ENCODE measurements around the gene TUBA3D.
"Not testable (repeated sequence)": the region's sequence is repeated elsewhere in the genome, so short reads cannot be mapped to it uniquely, and the experiment has no call there.

Gene TUBA3D

GRCh38 chr2:131516011-131516410 is 40.1 kb downstream of the TUBA3D start:
- no peak for DNase-seq

DNA sequence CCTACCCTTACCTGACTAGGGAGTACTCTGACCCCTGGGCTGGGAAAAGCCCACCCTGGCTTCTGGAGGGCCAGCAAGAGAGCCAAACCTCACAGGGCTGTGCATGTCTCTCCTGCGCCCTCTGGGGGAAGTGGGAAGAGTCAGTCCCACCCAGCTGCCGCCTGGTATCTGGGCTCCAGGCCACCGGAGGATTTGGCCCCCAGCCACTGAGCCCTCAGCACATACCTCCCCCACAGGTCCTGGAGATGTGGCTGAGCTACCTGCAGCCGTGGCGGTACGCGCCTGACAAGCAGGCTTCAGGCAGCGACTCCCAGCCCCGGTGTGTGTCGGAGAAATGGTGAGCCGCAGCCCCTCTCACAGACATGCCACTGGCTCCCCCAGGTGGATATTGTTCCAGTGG is 40.7 kb downstream of the TUBA3D start:
- not testable (repeated sequence) for DNase-seq

DNA sequence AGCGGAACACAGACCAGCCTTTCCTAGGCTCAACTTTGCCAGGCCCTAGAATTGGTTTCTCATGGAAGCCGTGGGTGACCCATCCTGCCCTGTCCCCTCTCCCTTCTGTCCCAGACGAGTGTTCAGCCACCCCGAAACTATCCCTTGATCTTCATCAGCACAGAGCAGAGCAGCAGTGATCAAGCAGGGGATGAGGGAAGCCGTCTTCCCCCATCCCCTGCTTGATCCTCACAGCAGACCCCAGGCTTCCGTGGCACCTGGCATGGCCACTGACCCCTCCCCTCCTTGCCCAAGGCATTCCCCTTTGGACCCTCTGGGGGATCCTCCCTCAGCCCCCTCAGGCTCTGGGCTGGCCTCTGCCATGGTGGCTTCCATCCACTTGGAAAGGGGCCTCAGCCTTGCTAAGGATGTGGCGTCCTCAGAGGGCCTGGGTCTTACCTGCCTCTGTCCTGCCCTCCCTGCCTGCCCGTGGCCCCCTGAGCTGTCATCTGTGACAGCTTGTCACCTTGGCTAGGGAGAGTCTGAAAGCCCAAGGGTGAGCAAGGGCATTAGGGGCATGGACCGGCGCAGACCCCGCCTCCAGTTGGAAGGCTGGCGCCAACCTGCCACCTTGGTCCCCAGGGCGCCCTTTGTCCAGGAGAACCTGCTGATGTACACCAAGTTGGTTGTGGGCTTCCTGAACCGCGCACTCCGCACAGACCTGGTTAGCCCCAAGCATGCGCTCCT is 41.4 kb downstream of the TUBA3D start:
- DNase-seq, result no peak

DNA sequence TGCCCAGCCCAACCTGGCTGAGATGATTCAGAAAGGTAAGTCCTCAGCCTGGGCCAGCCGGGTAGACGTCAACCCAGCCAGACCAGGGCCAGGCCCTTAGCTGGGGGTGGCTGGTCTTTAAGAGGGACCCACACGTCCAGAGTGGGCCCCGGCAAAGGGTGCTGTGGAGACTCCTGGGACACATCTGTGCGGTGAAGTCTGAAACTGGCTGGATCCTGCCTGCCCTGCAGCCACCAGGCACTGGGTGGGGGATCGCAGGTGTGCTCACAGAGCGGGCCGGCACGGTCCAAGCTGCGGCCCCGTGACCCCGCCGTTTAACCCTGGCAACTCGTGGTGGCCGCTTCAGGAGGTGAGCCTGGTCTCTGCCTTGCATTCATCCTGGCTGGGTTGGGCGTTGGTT is 41.9 kb downstream of the TUBA3D start:
- not testable (repeated sequence) for DNase-seq

DNA sequence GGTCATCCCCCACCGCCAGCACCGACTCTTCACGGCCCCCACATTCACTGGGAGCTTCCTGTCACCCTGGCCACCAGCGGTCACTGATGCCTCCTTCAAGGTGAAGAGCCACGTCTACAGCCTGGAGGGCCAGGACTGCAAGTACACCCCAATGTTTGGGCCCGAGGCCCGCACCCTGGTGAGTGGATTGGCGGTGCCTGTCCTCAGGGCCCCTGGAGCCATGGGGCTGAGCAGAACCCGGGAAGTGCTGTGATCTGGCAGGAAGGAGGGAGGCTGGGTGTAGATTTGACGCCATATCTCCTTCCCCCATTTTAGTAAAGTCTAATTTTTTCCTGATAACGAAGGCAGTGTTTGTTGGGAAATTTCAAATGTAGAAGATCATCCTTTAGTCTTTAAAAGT is 42.6 kb downstream of the TUBA3D start:
- DNase-seq, result not testable (repeated sequence)

GRCh38 chr2:131519466-131519865 is 43.5 kb downstream of the TUBA3D start:
- no peak for DNase-seq

DNA sequence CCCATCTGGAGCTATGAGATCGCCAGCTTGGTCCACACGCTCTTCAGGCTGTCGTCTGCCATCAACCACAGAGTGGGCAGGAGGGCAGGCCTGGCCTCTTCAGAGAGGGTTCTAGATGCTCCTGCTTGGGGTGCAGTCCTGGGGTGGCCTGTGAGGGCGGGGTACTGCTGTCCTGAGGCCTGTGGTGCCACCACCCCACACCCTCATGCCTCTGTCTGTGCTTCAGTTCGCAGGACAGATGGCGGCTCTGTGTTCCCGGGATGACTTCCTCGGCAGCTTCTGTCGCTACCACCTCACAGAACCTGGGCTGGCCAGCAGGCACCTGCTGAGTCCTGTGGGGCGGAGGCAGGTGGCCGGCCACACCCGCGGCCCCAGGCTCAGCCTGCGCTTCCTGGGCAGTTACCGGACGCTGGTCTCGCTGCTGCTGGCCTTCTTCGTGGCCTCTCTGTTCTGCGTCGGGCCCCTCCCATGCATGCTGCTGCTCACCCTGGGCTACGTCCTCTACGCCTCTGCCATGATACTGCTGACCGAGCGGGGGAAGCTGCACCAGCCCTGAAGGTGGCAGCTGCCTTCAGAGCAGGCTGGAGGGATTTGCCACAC is 44.1 kb downstream of the TUBA3D start:
- DNase-seq, result not testable (repeated sequence)

GRCh38 chr2:131520526-131520925 is 44.6 kb downstream of the TUBA3D start:
- DNase-seq, result no peak

- DNase-seq, result not testable (repeated sequence)
Observed at GRCh38 chr2:131521524-131521923, 45.6 kb downstream of the TUBA3D start.

DNA sequence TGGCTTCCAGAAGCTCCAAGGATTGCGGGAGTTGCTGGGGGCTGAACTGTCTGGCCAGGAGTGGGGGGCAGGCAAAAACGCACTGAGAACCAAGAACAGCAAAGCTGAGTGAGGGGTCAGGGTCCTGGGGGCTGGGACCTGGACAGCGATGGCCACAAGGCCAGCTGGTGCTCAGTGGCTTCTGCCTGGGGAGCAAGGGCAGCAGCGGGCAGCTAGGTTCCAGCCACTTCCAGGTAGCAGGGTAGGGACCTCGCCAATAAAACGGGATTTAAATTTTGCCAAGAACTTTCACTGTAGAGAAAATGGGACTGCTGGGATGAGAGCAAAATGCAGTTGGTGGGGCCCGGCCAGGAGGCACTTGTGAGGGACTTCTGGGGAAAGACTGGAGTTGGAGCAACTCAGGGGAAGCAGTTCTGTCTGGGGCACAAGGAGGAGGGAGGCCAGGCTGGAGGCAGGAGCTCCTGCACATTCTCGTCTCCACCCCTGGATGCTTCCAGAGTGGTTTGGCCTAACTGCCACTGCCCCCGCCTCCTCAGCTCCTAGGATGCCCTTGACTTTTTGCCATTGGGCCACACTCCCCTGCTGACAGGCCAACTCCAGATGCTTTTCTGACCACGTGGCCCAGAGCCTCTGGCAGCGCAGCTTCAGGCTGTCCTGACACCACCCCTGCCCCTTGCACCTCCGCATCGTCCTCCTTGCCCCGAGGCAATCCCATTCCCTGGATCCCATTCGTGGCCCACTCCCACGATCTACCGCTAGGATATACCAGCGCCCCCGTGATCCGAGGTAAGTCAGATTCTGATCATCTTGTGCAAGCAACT is 46.3 kb downstream of the TUBA3D start:
- no peak for DNase-seq

DNA sequence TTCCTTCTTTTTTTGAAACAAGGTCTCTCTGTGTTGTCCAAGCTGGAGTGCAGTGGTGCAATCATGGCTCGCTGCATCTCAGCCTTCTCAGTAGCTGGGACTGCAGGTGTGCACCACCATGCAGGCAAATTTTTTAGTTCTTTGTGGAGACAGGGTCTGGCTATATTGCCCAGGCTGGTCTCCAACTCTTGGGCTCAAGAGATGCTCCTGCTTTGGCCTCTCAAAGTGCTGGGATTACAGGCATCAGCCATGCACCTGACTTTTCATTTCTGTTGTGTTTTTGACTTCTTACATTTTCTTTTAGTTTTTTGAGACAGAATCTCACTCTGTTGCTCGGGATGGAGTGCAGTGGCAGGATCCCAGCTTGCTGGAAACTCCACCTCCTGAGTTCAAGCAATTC is 49.3 kb downstream of the TUBA3D start:
- not testable (repeated sequence) for DNase-seq

DNA sequence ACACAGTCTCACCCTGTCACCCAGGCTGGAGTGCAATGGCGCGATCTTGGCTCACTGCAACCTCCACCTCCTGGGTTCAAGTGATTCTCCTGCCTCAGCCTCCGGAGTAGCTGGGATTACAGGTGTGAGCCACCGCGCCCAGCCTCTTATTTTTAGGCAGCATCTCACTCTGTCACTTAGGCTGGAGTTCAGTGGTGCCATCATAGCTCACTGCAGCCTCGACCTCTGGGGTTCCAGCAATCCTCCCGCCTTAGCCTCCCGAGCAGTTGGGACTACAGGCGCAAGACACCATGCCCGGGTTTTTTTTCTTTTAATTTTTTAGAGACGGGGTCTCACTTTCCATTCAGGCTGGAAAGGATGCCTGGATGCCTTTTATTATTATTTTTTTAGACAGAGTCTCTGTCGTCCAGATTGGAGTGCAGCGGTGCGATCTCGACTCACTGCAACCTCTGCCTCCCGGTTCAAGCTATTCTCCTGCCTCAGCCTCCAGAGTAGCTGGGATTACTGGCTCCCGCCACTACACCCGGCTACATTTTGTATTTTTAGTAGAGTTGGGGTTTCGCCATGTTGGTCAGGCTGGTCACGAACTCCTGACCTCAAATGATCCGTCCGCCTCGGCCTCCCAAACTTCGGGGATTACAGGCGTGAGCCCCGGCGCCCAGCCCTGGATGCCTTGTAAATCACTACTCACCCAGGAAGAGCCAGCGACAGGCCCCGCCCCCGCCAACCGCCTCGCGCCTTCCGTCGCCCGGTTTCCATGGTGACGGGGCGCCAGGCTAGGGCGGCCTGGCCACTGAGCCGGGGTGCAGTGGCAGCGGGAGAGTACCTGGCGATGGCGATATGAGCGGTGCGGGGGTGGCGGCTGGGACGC is 51.4 kb downstream of the TUBA3D start, which contains the start of gene CCDC74A:
CCDC74A (plus strand) TSS at position 758 of the 871 bp plus-strand sequence; CDS start at position 841, 83 bp downstream.
- DNase-seq, result peak; percentile 76 to 78

DNA sequence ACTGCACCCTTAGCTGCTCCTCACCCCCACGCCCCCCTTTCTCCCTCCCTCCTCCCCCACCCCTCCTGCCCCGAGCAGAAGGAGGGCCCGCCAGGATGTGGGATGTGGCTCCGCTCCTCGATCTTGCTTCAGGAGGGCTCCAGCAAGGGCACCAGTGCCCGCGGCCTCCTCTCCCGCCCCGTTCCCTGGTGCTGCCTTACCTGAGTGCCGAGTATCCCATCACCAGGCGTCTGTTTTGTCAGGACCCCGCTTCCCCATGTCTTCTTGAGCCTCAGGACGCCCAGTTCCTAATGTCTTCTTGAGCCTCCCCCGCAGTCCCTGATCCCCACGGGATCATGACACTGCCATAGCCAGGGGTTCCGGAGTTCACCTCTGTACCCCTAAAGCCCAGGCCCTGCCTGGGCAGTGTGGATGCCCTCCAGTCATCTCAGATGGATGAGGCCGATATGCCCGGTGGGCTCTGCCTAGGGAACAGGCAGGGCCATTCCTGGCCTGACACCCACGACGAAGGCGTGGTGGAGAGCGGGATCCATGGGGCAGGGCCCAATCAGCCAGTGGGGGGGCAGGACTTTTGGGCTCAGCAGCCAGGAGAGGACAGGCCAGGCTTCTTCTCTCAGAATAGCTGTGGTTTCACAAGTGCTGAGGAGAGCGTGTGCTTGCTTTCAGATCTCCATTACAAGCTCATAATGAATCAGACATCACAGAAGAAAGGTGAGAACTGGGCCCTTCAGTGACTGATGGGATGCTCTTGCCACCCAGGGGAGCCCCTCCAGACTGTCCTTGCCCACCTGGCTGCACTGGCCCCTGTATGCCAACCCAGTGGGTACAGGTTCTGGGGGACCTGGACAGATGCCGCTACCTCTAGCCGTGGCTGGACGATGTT is 53.3 kb downstream of the TUBA3D start:
- not testable (repeated sequence) for DNase-seq

DNA sequence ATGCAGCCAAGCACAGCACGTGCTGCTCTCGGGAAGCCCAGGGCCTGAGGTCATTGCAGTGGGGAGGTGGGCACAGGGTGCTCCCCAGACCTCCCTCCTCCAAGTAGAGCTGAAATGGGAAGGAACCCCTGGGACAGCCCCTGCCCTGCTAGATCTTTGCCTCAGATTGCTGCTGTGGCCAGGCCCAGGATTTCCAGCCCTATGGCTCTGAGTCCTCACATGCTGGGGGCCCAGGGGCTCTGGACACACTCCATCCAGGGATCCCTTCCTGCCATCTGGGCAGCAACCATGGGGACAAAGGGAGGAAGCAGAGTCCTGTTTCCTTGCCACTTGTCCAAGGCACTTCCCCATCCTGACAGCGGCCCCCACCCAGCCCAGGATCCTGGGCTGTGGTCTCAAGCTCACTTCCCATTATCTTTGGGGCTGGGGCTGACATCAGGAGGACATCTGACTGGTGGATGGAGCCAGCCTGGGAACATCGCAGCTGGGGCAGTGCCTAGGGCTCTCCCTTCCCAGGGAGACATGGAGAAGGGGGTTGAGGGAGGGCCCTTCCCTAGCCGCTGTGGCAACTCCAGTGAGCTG is 54.0 kb downstream of the TUBA3D start:
- DNase-seq, result not testable (repeated sequence)

DNA sequence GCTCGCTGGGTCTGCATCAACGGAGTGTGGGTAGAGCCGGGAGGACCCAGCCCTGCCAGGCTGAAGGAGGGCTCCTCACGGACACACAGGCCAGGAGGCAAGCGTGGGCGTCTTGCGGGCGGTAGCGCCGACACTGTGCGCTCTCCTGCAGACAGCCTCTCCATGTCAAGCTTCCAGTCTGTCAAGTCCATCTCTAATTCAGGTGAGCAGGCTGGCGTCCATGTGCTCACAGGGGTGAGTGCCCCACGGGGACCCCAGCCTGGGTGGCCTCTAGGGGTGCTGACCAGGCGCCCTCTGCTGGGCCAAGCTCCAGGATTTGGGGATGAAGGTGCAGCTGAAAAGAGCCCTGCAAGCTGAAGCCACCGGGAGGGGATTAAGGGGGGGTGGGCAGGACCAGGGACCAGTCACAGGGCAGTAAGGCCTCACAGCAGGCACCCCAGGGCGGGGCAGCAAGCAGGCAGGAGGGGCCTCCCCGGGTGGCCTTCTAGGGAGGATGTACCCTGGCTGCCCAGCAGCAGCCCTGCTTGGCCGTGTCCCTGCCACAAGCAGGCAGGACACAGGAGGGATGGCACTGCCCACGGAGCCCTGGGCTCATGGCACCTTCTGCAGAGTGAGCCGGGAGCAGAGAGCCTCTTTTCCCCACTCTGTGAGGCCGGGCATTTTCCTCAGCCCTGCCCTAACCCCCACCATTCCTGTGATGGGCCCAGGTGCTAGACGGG is 54.9 kb downstream of the TUBA3D start:
- not testable (repeated sequence) for DNase-seq

GRCh38 chr2:131531547-131532185 is 55.7 kb downstream of the TUBA3D start:
- not testable (repeated sequence) for DNase-seq
